Measurements from ENCODE around the gene IFITM10. TPM values are rescaled to one million over a fixed set of nuclear protein-coding genes. Genes with fewer than 3 reads are reported as not detected.

Gene IFITM10
- total RNA-seq, 1 donor from 2014 or later, result 1.5 TPM

DNA sequence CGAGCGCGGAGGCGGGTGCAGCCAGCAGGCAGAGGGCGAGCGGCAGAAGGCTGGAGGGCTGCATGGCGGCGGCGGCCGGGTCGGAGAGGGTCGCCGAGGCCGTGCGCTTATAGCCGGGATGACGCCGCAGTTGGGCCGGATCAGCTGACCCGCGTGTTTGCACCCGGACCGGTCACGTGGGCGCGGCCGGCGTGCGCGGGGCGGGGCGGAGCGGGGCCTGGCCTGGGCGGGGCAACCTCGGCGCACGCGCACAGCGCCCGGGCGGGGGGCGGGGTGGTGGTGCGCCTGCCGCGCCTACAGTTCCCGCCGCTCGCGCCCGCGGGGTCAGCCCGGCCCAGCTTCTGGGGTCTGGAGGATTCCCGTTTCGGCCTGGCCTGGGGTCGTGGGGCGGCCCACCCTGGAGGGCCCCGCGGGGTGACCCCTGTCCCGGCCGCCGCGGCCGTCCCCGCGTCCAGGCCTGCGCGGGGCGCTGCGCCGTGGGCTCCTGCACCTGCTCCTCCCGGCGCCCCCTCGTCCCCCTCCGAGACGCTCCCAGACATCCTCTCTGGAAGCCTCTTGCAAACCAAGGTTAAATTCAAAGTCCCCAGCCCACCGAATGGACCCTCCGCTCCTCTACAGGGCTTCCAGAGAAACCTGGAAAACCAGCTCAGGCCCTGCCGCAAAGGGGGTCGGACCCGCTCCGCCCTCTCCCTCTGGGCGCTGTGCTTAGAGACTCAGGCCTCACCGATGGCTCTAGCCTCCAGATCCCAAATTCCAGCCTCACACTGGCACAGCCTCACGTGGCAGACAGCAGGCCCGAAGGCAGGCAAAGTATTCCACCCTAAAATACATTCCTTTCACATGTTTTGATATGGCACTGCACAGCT lies 13.6 kb upstream of the IFITM10 start, which contains the start of gene CTSD:
Gene CTSD, minus strand, starts transcription at position 132 of the 866 bp plus-strand sequence. Its CDS starts 68 bp downstream, at position 64.
- DNase-seq (ENCODE audit: low spot score), result peak; percentile 98

- no peak for DNase-seq (ENCODE audit: low spot score)
Observed at GRCh38 chr11:1763336-1763795, 13.0 kb upstream of the IFITM10 start.

GRCh38 chr11:1762537-1763302 lies 12.3 kb upstream of the IFITM10 start:
- DNase-seq (ENCODE audit: low spot score), result no peak

GRCh38 chr11:1761857-1762536 lies 11.6 kb upstream of the IFITM10 start:
- no peak for DNase-seq (ENCODE audit: low spot score)

- DNase-seq (ENCODE audit: low spot score), result no peak
Observed at GRCh38 chr11:1761110-1761856, 10.9 kb upstream of the IFITM10 start.

DNA sequence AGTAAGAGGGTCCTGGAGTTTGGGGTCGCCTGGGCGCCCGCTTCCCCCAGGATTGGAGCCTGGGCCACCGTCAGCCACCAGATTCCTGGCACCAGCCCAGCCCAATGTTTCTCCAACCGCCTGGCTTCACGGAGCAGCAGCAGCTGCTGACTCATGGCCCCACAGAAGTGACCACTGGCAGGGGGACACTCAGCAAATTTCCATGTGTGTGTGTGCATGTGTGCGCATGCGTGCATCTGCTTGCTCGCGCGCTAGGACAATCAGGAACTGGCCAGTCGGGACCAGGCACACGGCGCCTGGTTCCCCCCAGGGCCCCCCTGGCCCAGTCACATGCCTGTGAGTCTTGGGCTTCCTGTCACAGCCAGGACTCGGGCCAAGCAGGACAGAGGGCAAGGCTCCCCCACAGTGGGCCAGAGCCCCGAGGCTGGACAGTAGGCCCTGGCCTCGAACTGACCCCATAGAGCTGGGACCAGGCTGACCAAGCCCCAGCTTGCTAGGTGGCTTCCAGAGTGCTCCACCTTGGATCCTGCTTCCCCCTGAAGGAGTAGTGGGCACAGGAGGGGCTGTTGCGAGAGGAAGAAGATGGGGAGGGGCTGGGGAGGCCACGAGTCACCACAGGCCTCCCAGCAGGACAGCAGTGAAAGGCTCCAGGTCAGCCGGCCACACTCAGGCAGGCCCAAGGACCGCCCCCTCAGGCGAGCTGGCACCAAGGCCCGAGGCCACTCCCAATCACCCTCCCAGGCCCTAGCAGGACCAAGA lies 10.1 kb upstream of the IFITM10 start:
- DNase-seq (ENCODE audit: low spot score), result no peak

- no peak for DNase-seq (ENCODE audit: low spot score)
Observed at GRCh38 chr11:1759851-1760220, 9.4 kb upstream of the IFITM10 start.

- no peak for DNase-seq (ENCODE audit: low spot score)
Observed at GRCh38 chr11:1759151-1759850, 8.9 kb upstream of the IFITM10 start.

GRCh38 chr11:1758611-1759150 lies 8.3 kb upstream of the IFITM10 start:
- DNase-seq (ENCODE audit: low spot score), result no peak

- DNase-seq (ENCODE audit: low spot score), result no peak
Observed at GRCh38 chr11:1757861-1758610, 7.6 kb upstream of the IFITM10 start.

- no peak for DNase-seq (ENCODE audit: low spot score)
Observed at GRCh38 chr11:1756791-1757771, 6.7 kb upstream of the IFITM10 start.

DNA sequence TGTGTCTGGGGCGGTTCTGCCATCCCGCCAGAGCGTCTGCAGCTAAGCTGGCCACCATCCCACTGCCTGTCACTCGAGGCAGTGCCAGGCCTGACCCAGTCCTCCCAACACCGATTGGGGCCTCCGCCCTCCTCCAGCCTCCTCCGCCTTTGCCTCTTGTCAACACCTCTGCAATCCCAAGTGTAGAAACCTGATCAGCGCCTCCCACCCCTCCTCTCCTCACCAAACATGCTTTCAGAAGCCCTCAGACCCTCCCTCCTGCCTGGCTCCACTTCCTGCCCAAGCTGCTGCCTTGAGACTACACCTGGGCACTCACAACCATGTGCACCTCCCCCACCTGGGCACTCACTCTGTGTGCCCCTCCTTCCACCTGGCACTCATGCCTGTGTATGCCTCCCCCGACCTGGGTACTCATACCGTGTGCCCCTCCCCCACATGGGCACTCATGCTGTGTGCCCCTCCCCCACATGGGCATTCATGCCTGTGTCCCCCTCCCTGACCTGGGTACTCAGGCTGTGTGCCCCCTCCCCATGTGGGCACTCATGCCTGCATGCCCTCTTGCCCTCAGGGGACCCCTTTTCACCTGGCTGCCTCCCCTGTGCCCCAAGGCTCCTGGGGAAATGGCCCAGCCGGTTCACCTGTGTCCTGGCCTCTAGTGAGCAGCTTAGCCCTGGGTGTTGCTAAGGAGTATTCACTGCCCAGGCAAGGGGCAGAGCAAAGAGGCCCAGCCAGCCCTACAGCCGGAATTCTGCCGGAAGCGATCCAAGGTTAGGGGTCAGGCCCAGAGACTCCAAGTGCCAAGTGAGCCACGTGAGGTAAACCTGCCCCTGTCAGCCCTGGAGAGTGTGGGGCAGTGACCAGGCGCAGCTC lies 5.5 kb upstream of the IFITM10 start:
- DNase-seq (ENCODE audit: low spot score), result no peak

GRCh38 chr11:1755344-1755691 lies 4.9 kb upstream of the IFITM10 start:
- DNase-seq (ENCODE audit: low spot score), result no peak

DNA sequence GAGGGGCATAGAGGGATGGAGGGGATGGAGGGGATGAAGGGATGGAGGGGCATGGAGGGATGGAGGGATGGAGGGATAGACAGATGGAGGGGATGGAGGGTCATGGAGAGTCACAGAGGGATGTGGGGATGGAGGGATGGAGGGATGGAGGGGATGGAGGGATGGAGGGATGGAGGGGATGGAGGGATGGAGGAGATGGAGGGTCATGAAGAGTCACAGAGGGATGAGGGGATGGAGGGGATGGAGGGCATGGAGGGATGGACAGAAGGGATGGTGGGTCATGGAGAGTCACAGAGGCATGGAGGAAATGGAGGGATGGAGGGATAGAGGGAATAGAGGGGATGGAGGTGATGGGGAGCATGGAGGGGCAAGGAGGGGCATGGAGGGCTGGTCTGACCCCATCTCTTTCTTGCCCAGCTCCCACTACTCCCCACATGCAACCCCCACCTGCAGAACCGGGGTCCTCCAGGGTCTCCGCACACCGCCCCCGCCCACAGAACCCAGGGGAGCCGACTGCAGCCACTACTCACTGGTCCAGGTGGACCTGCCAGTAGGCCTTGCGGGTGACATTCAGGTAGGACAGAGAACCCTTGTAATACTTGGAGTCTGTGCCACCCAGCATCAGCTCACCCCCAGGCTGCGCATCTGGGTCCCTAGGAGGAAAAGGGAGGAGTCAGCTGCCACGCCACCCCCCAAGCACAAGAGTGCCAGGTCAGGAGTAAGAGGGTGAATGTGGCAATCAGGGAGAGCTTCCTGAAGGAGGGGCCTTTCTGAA lies 4.2 kb upstream of the IFITM10 start:
- DNase-seq (ENCODE audit: low spot score), result no peak

DNA sequence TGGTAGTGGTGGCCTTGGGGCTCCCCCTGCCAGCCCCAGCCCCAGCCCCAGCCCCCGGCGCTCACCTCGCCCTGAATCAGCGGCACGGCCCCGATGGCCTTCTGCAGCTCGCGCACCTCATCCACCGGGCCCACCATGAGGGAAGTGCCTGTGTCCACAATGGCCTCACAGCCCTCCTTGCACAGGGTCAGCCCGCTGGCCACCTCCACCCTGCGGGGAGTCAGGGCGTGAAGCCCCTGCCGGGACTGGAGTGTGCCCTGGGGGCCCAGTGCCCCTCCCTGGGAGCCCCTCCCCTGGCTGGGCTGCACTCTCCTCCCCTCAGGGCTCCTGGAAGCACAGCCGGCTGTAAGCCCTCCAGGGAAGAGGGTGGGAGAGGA lies 3.5 kb upstream of the IFITM10 start:
- DNase-seq (ENCODE audit: low spot score), result no peak
